Kidney (tissue), 14 donors: Measurements from ENCODE around the gene PRR14L. TPM values are rescaled to one million over a fixed set of nuclear protein-coding genes. Genes with fewer than 3 reads are reported as not detected.
"Not testable (repeated sequence)": the region's sequence is repeated elsewhere in the genome, so short reads cannot be mapped to it uniquely, and the experiment has no call there.

Source experiments
- DNase-seq, 5 donors: peaks; one replicate each; pipeline ENCODE4 v3.0.0-alpha.2; 2013 to 2020
- FAIRE-seq: peaks from 2 replicates; lab custom pipeline; 2012; peaks lifted over from hg19 to GRCh38; lab: Jason Lieb, UNC
- H3K27ac ChIP-seq, 2 donors: one replicate each; pipeline ENCODE4 v1.7.0; 2013; ENCODE audit warnings: low read depth in 2 of 2, low read length in 2 of 2, inconsistent platforms in 1 of 2
- H3K27me3 ChIP-seq: one replicate; pipeline ENCODE4 v1.7.1; 2013; ENCODE audit warnings: low read length, inconsistent platforms; ENCODE audit not compliant: control insufficient read depth, insufficient read depth
- H3K36me3 ChIP-seq, 3 donors: one replicate each; pipeline versions ENCODE4 v1.7.0 to v1.7.1; 2013; ENCODE audit warnings: low read length in 3 of 3, control low read depth in 1 of 3, inconsistent platforms in 1 of 3; ENCODE audit not compliant: insufficient read depth in 3 of 3, control insufficient read depth in 2 of 3
- H3K4me1 ChIP-seq, 3 donors: one replicate each; pipeline versions ENCODE4 v1.7.0 to v1.7.1; 2013; ENCODE audit warnings: low read length in 3 of 3, inconsistent platforms in 1 of 3, low read depth in 1 of 3; ENCODE audit not compliant: control insufficient read depth in 2 of 3, insufficient read depth in 2 of 3
- H3K4me3 ChIP-seq, 3 donors: one replicate each; pipeline versions ENCODE4 v1.7.0 to v1.8.1; 2013; ENCODE audit warnings: low read length in 3 of 3, control low read depth in 1 of 3, inconsistent platforms in 1 of 3
- H3K9ac ChIP-seq, 3 donors: one replicate each; pipeline versions ENCODE4 v1.7.0 to v1.7.1; 2013; ENCODE audit warnings: low read length in 3 of 3, control low read depth in 1 of 3, inconsistent platforms in 1 of 3
- H3K9me3 ChIP-seq, 3 donors: one replicate each; pipeline versions ENCODE4 v1.7.0 to v1.7.1; 2013; ENCODE audit warnings: low read length in 3 of 3, control low read depth in 1 of 3, inconsistent platforms in 1 of 3; ENCODE audit not compliant: control insufficient read depth in 2 of 3, insufficient read depth in 1 of 3
- intact Hi-C: fragments of 100-400 bp; cut with DNase I; formaldehyde crosslinking; loops from one replicate; pipeline ENCODE4 v1.11.1; 2022
- polyA plus RNA-seq: library from polyadenylated mRNA; stranded (reverse); fragments of 350-450 nt; fragmentation: Illumina TruSeq; extraction: RNeasy Lipid Tissue Mini Kit (QIAGEN cat#74804); gene quantifications from one replicate; pipeline ENCODE4 v1.2.3, GENCODE V29; 2014; ENCODE audit warnings: low read depth, low replicate concordance; ENCODE audit not compliant: insufficient read depth
- total RNA-seq: library from RNA; stranded (reverse); fragmentation: NEBNext Ultra II Directional; extraction: Animal tissue kit (Norgen Biotek cat#: 25700); gene quantifications from one replicate; pipeline ENCODE4 v1.2.1, GENCODE V29; 2021
- TF ChIP-seq, protein P1 (sequence below): IDR thresholded peaks from 3 replicates; pipeline ENCODE4 v1.5.1; 2012; ENCODE audit warnings: mild to moderate bottlenecking, moderate library complexity, borderline replicate concordance; ENCODE audit not compliant: insufficient read depth; ENCODE audit errors: extremely low read depth
- donor health status: control.
- donor health status: control.
- donor health status: control.
- donor health status: control.
- donor health status: control.
- donor health status: DM: yes; HTN: yes; CAD: no.
- donor health status: Normal renal cell carcinoma (clear cell type).

The PRR14L gene
- total and polyA plus RNA-seq, 2 donors from 2014 or later = 5.1 to 45.3 TPM

DNA sequence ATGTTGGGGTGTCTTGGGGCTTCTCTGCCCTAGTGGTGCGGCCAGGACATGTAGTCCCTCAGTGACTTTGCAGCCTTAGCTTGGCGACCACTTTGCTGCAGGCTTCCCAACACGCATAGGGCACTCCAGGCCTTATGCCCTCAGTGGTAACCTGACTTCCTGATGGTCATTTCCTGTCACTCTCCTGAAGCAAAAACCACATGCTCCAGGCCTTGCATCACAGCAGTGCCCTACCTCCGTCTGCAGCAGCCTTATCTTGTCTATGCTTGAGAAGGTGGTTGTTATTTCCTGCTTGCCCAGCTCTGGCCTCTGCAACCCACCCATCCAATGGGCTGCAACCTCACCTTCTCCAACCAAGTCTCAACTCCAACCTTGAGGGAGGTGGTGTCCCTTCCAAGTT lies 54.5 kb downstream of the PRR14L start:
- Histone ChIP-seq H3K4me3 (no peak overlapping the region), H3K9me3 (no peaks in the 10 kb centered on the region), H3K27ac (no peak overlapping the region), H3K36me3 (peaks cover 6 to 18% (median 6%) of the 10 kb centered on the region in 3 donors), H3K4me1 (no peaks in the 10 kb centered on the region), H3K9ac (no peak overlapping the region), H3K27me3 (no peaks in the 10 kb centered on the region)
- TF ChIP-seq, protein P1, sequence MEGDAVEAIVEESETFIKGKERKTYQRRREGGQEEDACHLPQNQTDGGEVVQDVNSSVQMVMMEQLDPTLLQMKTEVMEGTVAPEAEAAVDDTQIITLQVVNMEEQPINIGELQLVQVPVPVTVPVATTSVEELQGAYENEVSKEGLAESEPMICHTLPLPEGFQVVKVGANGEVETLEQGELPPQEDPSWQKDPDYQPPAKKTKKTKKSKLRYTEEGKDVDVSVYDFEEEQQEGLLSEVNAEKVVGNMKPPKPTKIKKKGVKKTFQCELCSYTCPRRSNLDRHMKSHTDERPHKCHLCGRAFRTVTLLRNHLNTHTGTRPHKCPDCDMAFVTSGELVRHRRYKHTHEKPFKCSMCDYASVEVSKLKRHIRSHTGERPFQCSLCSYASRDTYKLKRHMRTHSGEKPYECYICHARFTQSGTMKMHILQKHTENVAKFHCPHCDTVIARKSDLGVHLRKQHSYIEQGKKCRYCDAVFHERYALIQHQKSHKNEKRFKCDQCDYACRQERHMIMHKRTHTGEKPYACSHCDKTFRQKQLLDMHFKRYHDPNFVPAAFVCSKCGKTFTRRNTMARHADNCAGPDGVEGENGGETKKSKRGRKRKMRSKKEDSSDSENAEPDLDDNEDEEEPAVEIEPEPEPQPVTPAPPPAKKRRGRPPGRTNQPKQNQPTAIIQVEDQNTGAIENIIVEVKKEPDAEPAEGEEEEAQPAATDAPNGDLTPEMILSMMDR = no peak
- intact Hi-C loops = no loop called here
- DNase-seq (peak in 1 of 5 donors; percentile 18), FAIRE-seq (no peak)

DNA sequence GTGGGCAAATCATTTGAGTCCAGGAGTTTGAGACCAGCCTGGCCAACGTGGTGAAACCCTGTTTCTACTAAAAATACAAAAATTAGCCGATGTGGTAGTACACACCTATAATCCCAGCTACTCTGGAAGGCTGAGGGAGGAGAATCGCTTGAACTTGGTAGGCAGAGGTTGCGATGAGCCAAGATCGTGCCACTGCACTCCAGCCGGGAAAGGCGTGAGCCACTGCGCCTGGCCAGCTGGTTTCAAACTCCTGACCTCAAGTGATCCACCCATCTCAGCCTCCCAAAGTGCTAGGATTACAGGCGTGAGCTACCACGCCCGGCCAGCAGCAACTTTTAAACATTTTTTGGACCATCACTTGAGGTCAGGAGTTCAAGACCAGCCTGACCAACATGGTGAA lies 55.9 kb downstream of the PRR14L start:
- H3K4me3 ChIP-seq, H3K27me3 ChIP-seq, FAIRE-seq, H3K27ac ChIP-seq, intact Hi-C loops, H3K9ac ChIP-seq, H3K4me1 ChIP-seq, H3K9me3 ChIP-seq: not testable (repeated sequence)
- peak in 1 of 5 donors; percentile 25 for DNase-seq
- peaks cover 4 to 14% (median 6%) of the 10 kb centered on the region in 3 donors for H3K36me3 ChIP-seq

DNA sequence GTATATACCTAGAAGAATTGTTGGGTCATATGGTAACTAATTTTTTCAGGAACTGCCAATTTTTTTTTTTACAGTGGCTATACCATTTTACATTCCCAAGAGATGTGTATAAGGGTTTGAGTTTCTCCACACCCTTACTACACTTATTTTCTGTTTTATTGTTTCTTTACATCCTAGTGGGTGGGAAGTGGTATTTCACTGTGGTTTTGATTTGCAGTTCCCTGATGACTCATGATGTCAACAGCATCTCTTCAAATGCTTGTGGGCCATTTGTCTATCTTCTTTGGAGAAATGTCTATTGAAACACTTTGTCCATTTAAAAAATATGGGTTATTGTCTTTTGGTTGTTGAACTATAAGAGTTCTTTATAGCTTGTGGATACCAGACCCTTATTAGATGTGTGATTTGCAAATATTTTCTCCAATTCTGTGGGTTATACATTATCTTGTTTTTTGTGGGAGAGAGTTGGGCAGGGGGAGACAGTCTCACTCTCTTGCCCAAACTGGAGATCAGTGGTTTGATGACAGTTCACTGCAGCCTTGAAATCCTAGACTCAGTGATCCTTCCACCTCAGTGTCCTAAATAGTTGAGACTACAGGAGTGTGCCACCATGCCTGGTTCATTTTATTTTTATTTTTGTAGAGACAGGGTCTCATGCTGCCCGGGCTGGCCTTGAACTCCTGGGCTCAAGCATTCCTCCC lies 57.6 kb downstream of the PRR14L start:
- H3K27me3 ChIP-seq = no peaks in the 10 kb centered on the region
- no peak overlapping the region for H3K9ac ChIP-seq
- TF ChIP-seq, protein P1 = no peak
- H3K4me3 ChIP-seq = no peak overlapping the region
- H3K36me3 ChIP-seq = peaks cover 4 to 9% (median 6%) of the 10 kb centered on the region in 3 donors
- no peak for FAIRE-seq
- no peaks in the 10 kb centered on the region for H3K9me3 ChIP-seq
- no peak for DNase-seq
- H3K27ac ChIP-seq = no peak overlapping the region
- no peaks in the 10 kb centered on the region for H3K4me1 ChIP-seq
- intact Hi-C loops = no loop called here

DNA sequence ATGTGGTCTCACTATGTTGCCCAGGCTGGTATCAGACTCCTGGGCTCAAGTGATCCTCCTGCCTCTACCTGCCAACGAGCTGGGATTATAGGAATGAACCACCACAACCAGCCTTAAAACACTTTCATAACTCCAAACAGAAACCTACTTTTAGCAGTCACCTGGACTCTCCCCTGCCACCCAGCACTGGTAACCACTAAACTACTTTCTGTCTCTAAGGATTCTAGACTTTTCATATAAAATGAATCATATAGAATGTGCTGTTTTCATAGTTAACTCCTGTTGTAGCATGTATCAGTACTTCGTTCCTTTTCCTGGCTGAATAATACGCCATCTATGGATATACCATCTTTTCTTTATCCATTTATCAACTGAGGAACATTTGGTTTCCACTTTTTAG lies 58.5 kb downstream of the PRR14L start:
- no peaks in the 10 kb centered on the region for H3K4me1 ChIP-seq
- H3K36me3 ChIP-seq = peaks cover 6 to 8% (median 8%) of the 10 kb centered on the region in 3 donors
- no peak overlapping the region for H3K27ac ChIP-seq
- H3K9ac ChIP-seq = no peak overlapping the region
- no peak overlapping the region for H3K4me3 ChIP-seq
- no peaks in the 10 kb centered on the region for H3K9me3 ChIP-seq
- DNase-seq = no peak
- FAIRE-seq = no peak
- intact Hi-C loops = no loop called here
- H3K27me3 ChIP-seq = no peaks in the 10 kb centered on the region
- TF ChIP-seq, protein P1 = no peak
